Panc1 (cell line): Measurements from ENCODE around the gene AMBRA1.

Source experiments
- POLR2AphosphoS5 ChIP-seq: IDR thresholded peaks from 2 replicates; pipeline ENCODE4 v1.6.1; 2012; ENCODE audit warnings: mild to moderate bottlenecking, low read depth, low read length, moderate library complexity
- SIN3A ChIP-seq: IDR thresholded peaks from 2 replicates; pipeline ENCODE4 v1.6.1; 2012; ENCODE audit warnings: low read depth, mild to moderate bottlenecking, low read length, moderate library complexity, borderline replicate concordance; ENCODE audit not compliant: insufficient read depth
- TF ChIP-seq, protein P1 (sequence below): fragments of 450-650 bp; IDR thresholded peaks from 2 replicates; pipeline ENCODE4 v1.5.1; 2017; ENCODE audit warnings: mild to moderate bottlenecking
- TF ChIP-seq, protein P2 (sequence below), 2 experiments: IDR thresholded peaks; 2 replicates each; pipeline ENCODE4 v1.6.1; 2011 to 2012; ENCODE audit warnings: low read depth in 2 of 2, control low read depth in 1 of 2, low read length in 1 of 2, mild to moderate bottlenecking in 1 of 2, moderate library complexity in 1 of 2; ENCODE audit not compliant: insufficient read depth in 1 of 2

DNA sequence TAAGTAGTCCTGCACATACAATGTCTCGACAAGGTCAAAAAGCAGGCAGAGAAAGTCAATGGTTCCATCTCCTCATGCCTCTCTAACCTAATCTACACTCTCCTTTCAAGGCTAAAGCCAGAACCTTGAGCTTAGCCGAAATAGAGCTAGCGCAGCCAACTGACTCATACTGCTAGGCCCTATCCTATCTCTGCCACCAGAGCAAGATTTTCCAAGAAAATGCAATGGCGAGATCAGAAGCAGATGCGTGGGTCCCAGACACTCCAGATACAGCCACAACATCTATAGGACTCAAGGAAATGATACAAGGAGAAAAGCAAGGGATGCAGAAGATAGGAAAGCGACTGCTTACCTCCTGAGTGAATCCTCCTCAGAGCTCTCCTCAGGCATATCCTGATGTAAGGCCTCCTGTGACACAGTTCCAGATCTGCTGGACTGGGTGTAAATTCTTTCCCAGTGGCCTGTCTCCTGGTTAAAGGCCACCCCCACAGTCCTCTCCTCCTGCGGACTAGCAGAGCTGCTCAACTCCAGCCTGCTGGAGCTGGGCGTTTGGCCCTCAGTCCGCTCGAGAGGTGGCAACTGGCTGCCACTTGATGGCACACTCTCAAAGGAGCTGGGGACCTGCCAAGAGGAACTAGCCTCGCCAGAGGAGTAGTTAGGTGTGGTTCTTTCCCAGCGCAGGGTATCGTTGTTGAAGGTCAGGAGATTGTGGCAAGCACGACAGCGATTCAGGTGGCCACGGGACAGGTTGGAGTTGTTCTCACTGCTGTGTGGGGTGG, 52.0 kb downstream of the AMBRA1 start:
- TF ChIP-seq, protein P1, sequence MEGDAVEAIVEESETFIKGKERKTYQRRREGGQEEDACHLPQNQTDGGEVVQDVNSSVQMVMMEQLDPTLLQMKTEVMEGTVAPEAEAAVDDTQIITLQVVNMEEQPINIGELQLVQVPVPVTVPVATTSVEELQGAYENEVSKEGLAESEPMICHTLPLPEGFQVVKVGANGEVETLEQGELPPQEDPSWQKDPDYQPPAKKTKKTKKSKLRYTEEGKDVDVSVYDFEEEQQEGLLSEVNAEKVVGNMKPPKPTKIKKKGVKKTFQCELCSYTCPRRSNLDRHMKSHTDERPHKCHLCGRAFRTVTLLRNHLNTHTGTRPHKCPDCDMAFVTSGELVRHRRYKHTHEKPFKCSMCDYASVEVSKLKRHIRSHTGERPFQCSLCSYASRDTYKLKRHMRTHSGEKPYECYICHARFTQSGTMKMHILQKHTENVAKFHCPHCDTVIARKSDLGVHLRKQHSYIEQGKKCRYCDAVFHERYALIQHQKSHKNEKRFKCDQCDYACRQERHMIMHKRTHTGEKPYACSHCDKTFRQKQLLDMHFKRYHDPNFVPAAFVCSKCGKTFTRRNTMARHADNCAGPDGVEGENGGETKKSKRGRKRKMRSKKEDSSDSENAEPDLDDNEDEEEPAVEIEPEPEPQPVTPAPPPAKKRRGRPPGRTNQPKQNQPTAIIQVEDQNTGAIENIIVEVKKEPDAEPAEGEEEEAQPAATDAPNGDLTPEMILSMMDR = no peak
- TF ChIP-seq POLR2AphosphoS5 (no peak), SIN3A (no peak)
- TF ChIP-seq, protein P2, sequence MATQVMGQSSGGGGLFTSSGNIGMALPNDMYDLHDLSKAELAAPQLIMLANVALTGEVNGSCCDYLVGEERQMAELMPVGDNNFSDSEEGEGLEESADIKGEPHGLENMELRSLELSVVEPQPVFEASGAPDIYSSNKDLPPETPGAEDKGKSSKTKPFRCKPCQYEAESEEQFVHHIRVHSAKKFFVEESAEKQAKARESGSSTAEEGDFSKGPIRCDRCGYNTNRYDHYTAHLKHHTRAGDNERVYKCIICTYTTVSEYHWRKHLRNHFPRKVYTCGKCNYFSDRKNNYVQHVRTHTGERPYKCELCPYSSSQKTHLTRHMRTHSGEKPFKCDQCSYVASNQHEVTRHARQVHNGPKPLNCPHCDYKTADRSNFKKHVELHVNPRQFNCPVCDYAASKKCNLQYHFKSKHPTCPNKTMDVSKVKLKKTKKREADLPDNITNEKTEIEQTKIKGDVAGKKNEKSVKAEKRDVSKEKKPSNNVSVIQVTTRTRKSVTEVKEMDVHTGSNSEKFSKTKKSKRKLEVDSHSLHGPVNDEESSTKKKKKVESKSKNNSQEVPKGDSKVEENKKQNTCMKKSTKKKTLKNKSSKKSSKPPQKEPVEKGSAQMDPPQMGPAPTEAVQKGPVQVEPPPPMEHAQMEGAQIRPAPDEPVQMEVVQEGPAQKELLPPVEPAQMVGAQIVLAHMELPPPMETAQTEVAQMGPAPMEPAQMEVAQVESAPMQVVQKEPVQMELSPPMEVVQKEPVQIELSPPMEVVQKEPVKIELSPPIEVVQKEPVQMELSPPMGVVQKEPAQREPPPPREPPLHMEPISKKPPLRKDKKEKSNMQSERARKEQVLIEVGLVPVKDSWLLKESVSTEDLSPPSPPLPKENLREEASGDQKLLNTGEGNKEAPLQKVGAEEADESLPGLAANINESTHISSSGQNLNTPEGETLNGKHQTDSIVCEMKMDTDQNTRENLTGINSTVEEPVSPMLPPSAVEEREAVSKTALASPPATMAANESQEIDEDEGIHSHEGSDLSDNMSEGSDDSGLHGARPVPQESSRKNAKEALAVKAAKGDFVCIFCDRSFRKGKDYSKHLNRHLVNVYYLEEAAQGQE (IDR thresholded peaks at IDR 0.05; ENCODE audit: insufficient read depth in 1 of 2, low read depth in 2 of 2, low read length in 1 of 2) = no peak
